Panc1 (cell line): Measurements from ENCODE around the gene SLC22A17. TPM values are rescaled to one million over a fixed set of nuclear protein-coding genes. Genes with fewer than 3 reads are reported as not detected.

ENCODE experiments used
- ATAC-seq: fragments of 200-7000 bp; cut with Tn5 transposase; 2 replicates; pipeline ENCODE4 v1.9.1; 2020; ENCODE audit warnings: mild to moderate bottlenecking, moderate library complexity
- BruUV-seq: library from RNA; stranded (reverse); fragments of 400-500 nt; replicated peaks from 2 replicates; lab custom pipeline; 2021; lab: Mats Ljungman, UMichigan
- CTCF ChIA-PET: fragments of 300-600 bp; sonication (Branson Sonifier 250); formaldehyde crosslinking; loops from one replicate; lab custom pipeline; 2022; ENCODE audit warnings: antibody characterized with exemption; lab: Charles Lee
- POLR2A ChIA-PET: fragments of 300-600 bp; sonication (Branson Sonifier 250); formaldehyde crosslinking; loops from one replicate; lab custom pipeline; 2022; ENCODE audit warnings: antibody characterized with exemption; lab: Charles Lee
- DNase-seq: peaks from one replicate; pipeline ENCODE4 v3.0.0-alpha.2; 2010; ENCODE audit warnings: low read depth, low spot score
- H3K27ac ChIP-seq: 2 replicates; pipeline ENCODE4 v1.5.1; 2011; ENCODE audit warnings: mild to moderate bottlenecking, low read length, inconsistent platforms
- H3K27me3 ChIP-seq: fragments of 200-500 bp; sonication (Bioruptor generic); 2 replicates; pipeline ENCODE4 v1.6.0; 2014; ENCODE audit warnings: low read length, inconsistent platforms; ENCODE audit not compliant: control insufficient read depth, insufficient read depth
- H3K36me3 ChIP-seq: fragments of 200-500 bp; sonication (Bioruptor generic); 2 replicates; pipeline ENCODE4 v1.5.1; 2014; ENCODE audit warnings: inconsistent platforms, mild to moderate bottlenecking, low read length, moderate library complexity; ENCODE audit not compliant: control insufficient read depth, insufficient read depth
- H3K4me1 ChIP-seq: 2 replicates; pipeline ENCODE4 v1.5.1; 2011; ENCODE audit warnings: inconsistent platforms, mild to moderate bottlenecking, low read length, moderate library complexity; ENCODE audit not compliant: control insufficient read depth, insufficient read depth
- H3K4me3 ChIP-seq, 2 experiments: 2 replicates each; pipeline ENCODE4 v1.5.1; 2011 to 2012; ENCODE audit warnings: low read depth in 2 of 2, low read length in 2 of 2, mild to moderate bottlenecking in 2 of 2, inconsistent platforms in 1 of 2, moderate library complexity in 1 of 2
- H3K9me3 ChIP-seq: fragments of 200-500 bp; sonication (Bioruptor generic); 2 replicates; pipeline ENCODE4 v1.5.1; 2014; ENCODE audit warnings: low read depth, mild to moderate bottlenecking, inconsistent platforms, low read length, moderate library complexity; ENCODE audit not compliant: control insufficient read depth, insufficient read depth
- CTCF ChIP-seq: fragments of 450-650 bp; IDR thresholded peaks from 2 replicates; pipeline ENCODE4 v1.5.1; 2017; ENCODE audit warnings: mild to moderate bottlenecking
- POLR2AphosphoS5 ChIP-seq: IDR thresholded peaks from 2 replicates; pipeline ENCODE4 v1.6.1; 2012; ENCODE audit warnings: mild to moderate bottlenecking, low read depth, low read length, moderate library complexity
- REST ChIP-seq, 2 experiments: IDR thresholded peaks; 2 replicates each; pipeline ENCODE4 v1.6.1; 2011 to 2012; ENCODE audit warnings: low read depth in 2 of 2, control low read depth in 1 of 2, low read length in 1 of 2, mild to moderate bottlenecking in 1 of 2, moderate library complexity in 1 of 2; ENCODE audit not compliant: insufficient read depth in 1 of 2
- SIN3A ChIP-seq: IDR thresholded peaks from 2 replicates; pipeline ENCODE4 v1.6.1; 2012; ENCODE audit warnings: low read depth, mild to moderate bottlenecking, low read length, moderate library complexity, borderline replicate concordance; ENCODE audit not compliant: insufficient read depth
- TCF7L2 ChIP-seq: IDR thresholded peaks from 2 replicates; pipeline ENCODE4 v1.6.1; 2011; ENCODE audit warnings: mild to moderate bottlenecking, low read depth, low read length, inconsistent platforms
- in situ Hi-C: cut with HindIII; loops from 2 replicates; pipeline ENCODE4 v1.10.0; 2016; ENCODE audit warnings: low sequenced_read_pairs, low pct_unique_long_range_greater_than_20kb
- intact Hi-C: fragments of 100-400 bp; cut with micrococcal nuclease; formaldehyde crosslinking; loops from one replicate; pipeline ENCODE4 v1.10.0; 2022; ENCODE audit not compliant: unreplicated experiment
- total RNA-seq: library from RNA; stranded (reverse); gene quantifications from one replicate; pipeline ENCODE4 v1.2.1, GENCODE V29; 2021; ENCODE audit not compliant: unreplicated experiment

Gene SLC22A17
- total RNA-seq, 1 experiment from 2014 or later, result 3.2 TPM

GRCh38 chr14:23358553-23359166 is 6.0 kb upstream of the SLC22A17 start:
- H3K9me3 ChIP-seq, result no peaks in the 10 kb centered on the region
- in situ Hi-C loops, result no loop called here
- DNase-seq, result no peak
- POLR2A ChIA-PET, result no interaction called here
- no peaks in the 10 kb centered on the region for H3K4me1 ChIP-seq
- CTCF ChIA-PET, result no interaction called here
- TF ChIP-seq SIN3A (no peak), CTCF (no peak)
- no peak overlapping the region for H3K4me3 ChIP-seq
- peaks cover 6% of the 10 kb centered on the region; the same call in 1 of the 2 replicates for H3K27me3 ChIP-seq
- intact Hi-C loops, result no loop called here
- BruUV-seq, result no TSS peak
- no peaks in the 10 kb centered on the region for H3K36me3 ChIP-seq
- no peak overlapping the region for H3K27ac ChIP-seq
- ATAC-seq, result no peak

GRCh38 chr14:23358042-23358441 is 5.4 kb upstream of the SLC22A17 start:
- TF ChIP-seq SIN3A (no peak), TCF7L2 (no peak), POLR2AphosphoS5 (no peak)
- POLR2A ChIA-PET, result no interaction called here
- ATAC-seq, result no peak
- no TSS peak for BruUV-seq
- intact Hi-C loops, result no loop called here
- CTCF ChIA-PET, result no interaction called here
- DNase-seq, result no peak
- H3K9me3 ChIP-seq, result no peaks in the 10 kb centered on the region
- no peak overlapping the region for H3K4me3 ChIP-seq
- peaks cover 9% of the 10 kb centered on the region for H3K27me3 ChIP-seq
- no peak overlapping the region for H3K27ac ChIP-seq
- no peaks in the 10 kb centered on the region for H3K36me3 ChIP-seq
- in situ Hi-C loops, result no loop called here
- H3K4me1 ChIP-seq, result no peaks in the 10 kb centered on the region

GRCh38 chr14:23357261-23357660 is 4.6 kb upstream of the SLC22A17 start:
- H3K36me3 ChIP-seq, result no peaks in the 10 kb centered on the region
- POLR2A ChIA-PET, result no interaction called here
- CTCF ChIA-PET, result no interaction called here

More at GRCh38 chr14:23357261-23357660, 4.6 kb upstream of the SLC22A17 start:
- no peak for ATAC-seq
- BruUV-seq, result no TSS peak
- H3K27me3 ChIP-seq, result peaks cover 11% of the 10 kb centered on the region
- DNase-seq, result no peak
- in situ Hi-C loops (no loop called here), intact Hi-C loops (no loop called here)
- H3K9me3 ChIP-seq, result no peaks in the 10 kb centered on the region
- no peak overlapping the region for H3K27ac ChIP-seq
- H3K4me1 ChIP-seq, result no peaks in the 10 kb centered on the region
- no peak overlapping the region for H3K4me3 ChIP-seq
- TF ChIP-seq SIN3A (no peak), CTCF (no peak), REST (IDR thresholded peaks at IDR 0.05; ENCODE audit: insufficient read depth in 1 of 2, low read depth in 2 of 2, low read length in 1 of 2) (no peak), POLR2AphosphoS5 (no peak), TCF7L2 (no peak)
